Epithelial cell of esophagus (primary cell): ENCODE results near the gene ACAD9.
"Not testable (repeated sequence)": the region's sequence is repeated elsewhere in the genome, so short reads cannot be mapped to it uniquely, and the experiment has no call there.

ENCODE experiments used
- DNase-seq: peaks from one replicate; pipeline ENCODE4 v3.0.0; 2010; ENCODE audit warnings: low read depth
- H3K4me3 ChIP-seq: 2 replicates; pipeline ENCODE4 v1.5.1; 2011; ENCODE audit warnings: mild to moderate bottlenecking, low read length, control low read depth
- CTCF ChIP-seq: IDR thresholded peaks from 2 replicates; pipeline ENCODE4 v1.5.1; 2011; ENCODE audit warnings: low read depth, mild to moderate bottlenecking, low read length, control low read depth, inconsistent platforms; ENCODE audit not compliant: insufficient read depth; ENCODE audit errors: missing control alignments

The ACAD9 gene

GRCh38 chr3:128879991-128880390, 571 bp downstream of the ACAD9 start:
- DNase-seq: peak; percentile 17
- no peak for TF ChIP-seq CTCF
- peak overlapping the region; percentile 98 for H3K4me3 ChIP-seq

GRCh38 chr3:128880455-128880854, 1.0 kb downstream of the ACAD9 start:
- not testable (repeated sequence) for DNase-seq
- peak overlapping the region; percentile 98 for H3K4me3 ChIP-seq

- no peak overlapping the region for H3K4me3 ChIP-seq
- no peak for TF ChIP-seq CTCF
Observed at GRCh38 chr3:128881576-128881975, 2.2 kb downstream of the ACAD9 start.

GRCh38 chr3:128882719-128883118, 3.3 kb downstream of the ACAD9 start:
- no peak for DNase-seq
- TF ChIP-seq CTCF: no peak
- H3K4me3 ChIP-seq: no peak overlapping the region

More at GRCh38 chr3:128881576-128881975, 2.2 kb downstream of the ACAD9 start:
- DNase-seq: no peak

- H3K4me3 ChIP-seq: no peak overlapping the region
- no peak for TF ChIP-seq CTCF
- no peak for DNase-seq
Observed at GRCh38 chr3:128884992-128885391, 5.6 kb downstream of the ACAD9 start.

- no peak for DNase-seq
- TF ChIP-seq CTCF: no peak
- no peak overlapping the region for H3K4me3 ChIP-seq
Observed at GRCh38 chr3:128889139-128889894, 9.9 kb downstream of the ACAD9 start.

- TF ChIP-seq CTCF: no peak
- DNase-seq: no peak
- no peak overlapping the region for H3K4me3 ChIP-seq
Observed at GRCh38 chr3:128895843-128896697, 16.6 kb downstream of the ACAD9 start.
